Measurements from ENCODE around the gene SELENOK. TPM values are rescaled to one million over a fixed set of nuclear protein-coding genes. Genes with fewer than 3 reads are reported as not detected.

SELENOK gene
- total and polyA plus RNA-seq, 10 donors: 28.4 to 84.0 (median 42.3) TPM

DNA sequence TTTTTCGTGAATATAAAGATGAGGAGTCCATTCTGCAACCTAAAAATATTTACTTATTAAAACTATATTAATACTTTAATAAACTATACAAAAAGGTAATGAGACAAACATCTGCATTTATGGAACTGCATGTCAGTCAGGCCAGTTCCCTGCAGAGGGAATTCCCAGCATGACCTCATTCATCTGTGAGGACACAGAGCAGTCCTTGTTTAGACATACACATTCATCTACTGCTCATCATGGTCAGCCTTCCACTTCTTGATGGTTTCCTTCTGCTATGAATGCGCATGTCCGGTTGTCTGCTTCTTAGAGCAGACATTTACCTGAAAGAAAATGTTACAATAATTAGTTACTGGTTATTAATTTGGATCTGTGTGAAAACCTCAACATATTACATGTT is 6.4 kb downstream of the SELENOK start:
- DNase-seq: no peak
- Histone ChIP-seq H3K27ac (no peak overlapping the region), H3K9me3 (no peaks in the 10 kb centered on the region), H3K4me3 (no peak overlapping the region), H3K36me3 (peaks cover 2 to 56% (median 38%) of the 10 kb centered on the region in 6 donors), H3K4me1 (peaks cover 20 to 57% (median 36%) of the 10 kb centered on the region in 6 donors), H3K27me3 (replicated peaks in 1 of 7) (no peaks in the 10 kb centered on the region)
- intact Hi-C loops (cut with DNase I; ENCODE audit: low total_unique reads): no loop called here
- WGBS, 5 donors: 88 to 95% (median 93%) methylated on average over 3 of the region's 3 CpGs
- TF ChIP-seq, protein P1, sequence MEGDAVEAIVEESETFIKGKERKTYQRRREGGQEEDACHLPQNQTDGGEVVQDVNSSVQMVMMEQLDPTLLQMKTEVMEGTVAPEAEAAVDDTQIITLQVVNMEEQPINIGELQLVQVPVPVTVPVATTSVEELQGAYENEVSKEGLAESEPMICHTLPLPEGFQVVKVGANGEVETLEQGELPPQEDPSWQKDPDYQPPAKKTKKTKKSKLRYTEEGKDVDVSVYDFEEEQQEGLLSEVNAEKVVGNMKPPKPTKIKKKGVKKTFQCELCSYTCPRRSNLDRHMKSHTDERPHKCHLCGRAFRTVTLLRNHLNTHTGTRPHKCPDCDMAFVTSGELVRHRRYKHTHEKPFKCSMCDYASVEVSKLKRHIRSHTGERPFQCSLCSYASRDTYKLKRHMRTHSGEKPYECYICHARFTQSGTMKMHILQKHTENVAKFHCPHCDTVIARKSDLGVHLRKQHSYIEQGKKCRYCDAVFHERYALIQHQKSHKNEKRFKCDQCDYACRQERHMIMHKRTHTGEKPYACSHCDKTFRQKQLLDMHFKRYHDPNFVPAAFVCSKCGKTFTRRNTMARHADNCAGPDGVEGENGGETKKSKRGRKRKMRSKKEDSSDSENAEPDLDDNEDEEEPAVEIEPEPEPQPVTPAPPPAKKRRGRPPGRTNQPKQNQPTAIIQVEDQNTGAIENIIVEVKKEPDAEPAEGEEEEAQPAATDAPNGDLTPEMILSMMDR (IDR thresholded peaks at IDR 0.05 in 8 of 11, conservative IDR thresholded peaks at IDR 0.05 in 3 of 11): no peak
- no peak for TF ChIP-seq POLR2A (IDR thresholded peaks at IDR 0.05)

DNA sequence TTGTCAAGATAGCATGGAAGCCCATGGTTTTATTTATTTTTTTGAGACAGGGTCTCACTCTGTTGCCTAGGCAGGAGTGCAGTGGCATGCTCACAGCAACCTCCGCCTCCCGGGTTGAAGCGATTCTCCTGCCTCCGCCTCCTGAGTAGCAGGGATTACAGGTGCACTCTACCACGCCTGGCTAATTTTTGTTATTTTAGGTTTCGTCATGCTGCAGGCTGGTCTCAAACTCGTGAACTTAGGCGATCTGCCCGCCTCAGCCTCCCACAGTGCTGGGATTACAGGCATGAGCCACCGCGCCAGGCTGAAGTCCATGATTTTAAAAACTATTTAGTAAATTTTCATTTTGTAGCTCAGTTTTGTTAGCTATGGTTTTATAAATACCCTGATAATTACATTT is 7.0 kb downstream of the SELENOK start:
- intact Hi-C loops (cut with DNase I; ENCODE audit: low total_unique reads): no loop called here
- Histone ChIP-seq H3K27ac (no peak overlapping the region), H3K9me3 (no peaks in the 10 kb centered on the region), H3K27me3 (replicated peaks in 1 of 7) (no peaks in the 10 kb centered on the region), H3K4me1 (peaks cover 16 to 57% (median 34%) of the 10 kb centered on the region in 6 donors), H3K36me3 (peaks cover 2 to 59% (median 43%) of the 10 kb centered on the region in 6 donors), H3K4me3 (no peak overlapping the region)
- 91 to 97% (median 96%) methylated on average over 11 of the region's 11 CpGs for WGBS, 5 donors
- no peak for TF ChIP-seq POLR2AphosphoS5 (IDR thresholded peaks at IDR 0.05)
- TF ChIP-seq, protein P1 (IDR thresholded peaks at IDR 0.05 in 8 of 11, conservative IDR thresholded peaks at IDR 0.05 in 3 of 11): no peak
- no peak for TF ChIP-seq POLR2A (IDR thresholded peaks at IDR 0.05)
- DNase-seq: no peak

DNA sequence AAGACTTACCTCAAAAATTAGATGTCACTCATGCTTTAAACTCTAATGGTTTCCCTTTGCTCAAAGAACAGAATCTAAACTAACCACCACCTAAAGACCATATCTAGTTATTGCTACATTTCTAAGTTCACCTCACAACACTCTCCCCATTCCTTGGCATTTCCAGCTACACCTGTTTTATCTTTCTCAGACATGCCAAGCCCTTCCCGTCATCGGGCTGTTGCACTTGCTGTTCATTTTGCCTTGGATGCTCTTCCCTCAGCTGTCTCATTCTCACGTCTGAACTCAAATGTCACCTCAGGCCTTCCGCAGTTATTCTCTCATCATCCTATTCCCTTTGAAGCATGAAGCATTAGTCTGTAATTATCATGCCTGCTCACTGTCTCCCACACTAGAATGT is 8.7 kb downstream of the SELENOK start:
- TF ChIP-seq POLR2A (IDR thresholded peaks at IDR 0.05): no peak
- TF ChIP-seq POLR2AphosphoS5 (IDR thresholded peaks at IDR 0.05): no peak
- TF ChIP-seq, protein P1 (IDR thresholded peaks at IDR 0.05 in 8 of 11, conservative IDR thresholded peaks at IDR 0.05 in 3 of 11): no peak
- H3K27ac ChIP-seq: no peak overlapping the region
- H3K4me3 ChIP-seq: no peak overlapping the region
- peaks cover 2 to 70% (median 54%) of the 10 kb centered on the region in 6 donors for H3K36me3 ChIP-seq
- intact Hi-C loops (cut with DNase I; ENCODE audit: low total_unique reads): no loop called here
- 92 to 96% (median 94%) methylated on average over 4 of the region's 4 CpGs for WGBS, 5 donors
- no peaks in the 10 kb centered on the region for H3K27me3 ChIP-seq (replicated peaks in 1 of 7)
- peaks cover 11 to 47% (median 20%) of the 10 kb centered on the region in 6 donors for H3K4me1 ChIP-seq
- no peak for DNase-seq
- no peaks in the 10 kb centered on the region for H3K9me3 ChIP-seq

DNA sequence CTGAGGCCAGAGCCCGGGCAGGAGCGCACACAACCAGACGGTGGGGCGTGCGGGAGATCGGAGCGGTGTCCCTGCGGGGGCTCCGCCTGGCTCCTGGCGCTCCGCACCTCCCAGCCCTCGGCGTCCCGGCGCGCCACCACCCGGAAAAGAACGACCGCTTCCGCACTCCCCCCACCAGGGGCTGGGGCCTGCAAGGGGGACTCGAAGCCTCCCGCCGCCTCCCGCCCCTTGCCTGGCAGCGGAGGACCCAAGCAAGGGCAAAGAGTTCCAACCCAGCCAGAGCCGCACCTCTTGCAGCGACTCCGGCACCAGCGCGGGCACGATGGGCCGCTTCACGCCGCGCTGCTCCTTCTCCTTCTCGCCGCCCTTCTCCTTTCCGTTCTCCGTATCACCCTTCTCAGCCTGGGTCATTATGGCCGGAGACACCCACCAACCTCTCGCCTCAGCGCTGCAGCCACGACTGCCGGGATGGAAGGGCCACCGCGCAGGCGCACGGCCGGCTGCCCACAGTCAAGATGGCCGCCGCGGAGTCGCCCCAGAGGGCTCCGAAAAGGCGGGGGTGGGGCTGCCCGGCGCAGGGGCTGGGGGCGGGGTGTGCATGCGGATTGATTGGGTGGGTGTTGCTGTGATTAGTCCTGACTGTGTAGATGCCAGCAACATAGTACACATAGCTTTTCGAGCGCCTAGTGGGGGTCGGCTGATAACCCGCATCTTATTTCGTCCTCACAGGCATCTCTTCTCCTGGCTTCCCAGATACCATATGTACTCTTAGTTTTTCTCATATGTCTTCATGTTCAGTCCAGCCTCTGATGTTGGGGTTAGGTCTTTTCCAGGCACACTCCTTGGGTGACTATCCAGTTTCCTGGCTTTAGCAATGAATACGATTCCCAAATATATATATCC is 9.7 kb downstream of the SELENOK start, which contains the start of gene ACTR8:
Gene ACTR8, minus strand, starts transcription at position 462 of the 903 bp plus-strand sequence. Its CDS starts 51 bp downstream, at position 411.
- peak within 1 kb of the TSS; percentile 85 to 94 (median 90) for H3K27ac ChIP-seq
- H3K4me3 ChIP-seq: peak within 1 kb of the TSS; percentile 81 to 95 (median 90)
- peaks cover 11 to 36% (median 16%) of the 10 kb centered on the region in 6 donors for H3K4me1 ChIP-seq
- peaks cover 2 to 70% (median 60%) of the 10 kb centered on the region in 6 donors for H3K36me3 ChIP-seq
- intact Hi-C loops (cut with DNase I; ENCODE audit: low total_unique reads): no loop called here
- DNase-seq: peak; percentile 96
- WGBS, 5 donors: 1 to 2% (median 2%) methylated on average over 43 to 65 of the region's 65 CpGs
- no peaks in the 10 kb centered on the region for H3K27me3 ChIP-seq (replicated peaks in 1 of 7)
- TF ChIP-seq, protein P1 (IDR thresholded peaks at IDR 0.05 in 8 of 11, conservative IDR thresholded peaks at IDR 0.05 in 3 of 11): peak in 4 of 11 experiments; percentile 16 to 45 (median 24)
- TF ChIP-seq POLR2AphosphoS5 (IDR thresholded peaks at IDR 0.05) (peak; percentile 95 to 96 (median 96)), POLR2A (IDR thresholded peaks at IDR 0.05) (peak; percentile 26 to 41 (median 30))
- no peaks in the 10 kb centered on the region for H3K9me3 ChIP-seq
